NB4 (cell line): ENCODE measurements around the gene TUBB2B.

Experiments
- DNase-seq: peaks from one replicate; pipeline ENCODE4 v3.0.0; 2010; ENCODE audit warnings: low read depth
- H3K4me3 ChIP-seq: one replicate; pipeline ENCODE4 v1.5.1; 2011; ENCODE audit warnings: mild to moderate bottlenecking, low read depth, low read length, moderate library complexity
- CTCF ChIP-seq: IDR thresholded peaks from one replicate; pipeline ENCODE4 v1.5.1; 2012; ENCODE audit warnings: low read depth, low read length
- MAX ChIP-seq: IDR thresholded peaks from 2 replicates; pipeline ENCODE4 v1.6.1; 2011; ENCODE audit warnings: low read depth, low read length
- MYC ChIP-seq: IDR thresholded peaks from 2 replicates; pipeline ENCODE4 v1.6.1; 2011; ENCODE audit warnings: low read depth, low read length
- POLR2A ChIP-seq: IDR thresholded peaks from 2 replicates; pipeline ENCODE4 v1.6.1; 2011; ENCODE audit warnings: mild to moderate bottlenecking; ENCODE audit not compliant: insufficient read length; ENCODE audit errors: extremely low read depth

Gene TUBB2B

GRCh38 chr6:3271756-3272155 lies 44.3 kb upstream of the TUBB2B start:
- DNase-seq, result no peak
- H3K4me3 ChIP-seq, result no peak overlapping the region
- no peak for TF ChIP-seq MYC
- no peak for TF ChIP-seq CTCF
- no peak for TF ChIP-seq POLR2A
- TF ChIP-seq MAX, result no peak

GRCh38 chr6:3270258-3270657 lies 42.8 kb upstream of the TUBB2B start:
- H3K4me3 ChIP-seq, result no peak overlapping the region
- DNase-seq, result no peak
- TF ChIP-seq MYC, result no peak
- no peak for TF ChIP-seq CTCF
- TF ChIP-seq POLR2A, result no peak
- no peak for TF ChIP-seq MAX

GRCh38 chr6:3269281-3269975 lies 42.0 kb upstream of the TUBB2B start:
- DNase-seq, result no peak
- TF ChIP-seq MAX (no peak), CTCF (no peak), MYC (no peak), POLR2A (no peak)
- no peak overlapping the region for H3K4me3 ChIP-seq

- no peak for TF ChIP-seq POLR2A
- TF ChIP-seq MYC, result no peak
- no peak for TF ChIP-seq MAX
- no peak for DNase-seq
- H3K4me3 ChIP-seq, result no peak overlapping the region
Observed at GRCh38 chr6:3268680-3269079, 41.2 kb upstream of the TUBB2B start.

- no peak overlapping the region for H3K4me3 ChIP-seq
- TF ChIP-seq CTCF, result no peak
- TF ChIP-seq MYC, result no peak
- TF ChIP-seq MAX, result no peak
- no peak for TF ChIP-seq POLR2A
- no peak for DNase-seq
Observed at GRCh38 chr6:3267162-3267561, 39.7 kb upstream of the TUBB2B start.

GRCh38 chr6:3266170-3266569 lies 38.7 kb upstream of the TUBB2B start:
- no peak overlapping the region for H3K4me3 ChIP-seq
- TF ChIP-seq MYC (no peak), MAX (no peak), POLR2A (no peak), CTCF (no peak)
- DNase-seq, result no peak
